Measurements from ENCODE around the gene SPACDR. TPM values are rescaled to one million over a fixed set of nuclear protein-coding genes. Genes with fewer than 3 reads are reported as not detected.

Gene SPACDR
- total RNA-seq, 1 donor from 2014 or later, result not detected

GRCh38 chr7:100477871-100478267 lies 13.8 kb upstream of the SPACDR start:
- Histone ChIP-seq H3K36me3 (peaks cover 0 to 14% of the 10 kb centered on the region in 2 donors), H3K9me3 (no peaks in the 10 kb centered on the region), H3K4me3 (peak overlapping the region; percentile 88 to 92), H3K4me1 (peaks cover 64% of the 10 kb centered on the region), H3K27me3 (no peaks in the 10 kb centered on the region), H3K27ac (peak overlapping the region; percentile 92)
- intact Hi-C loops (cut with DNase I), result loop anchor here (10.0 kb wide), 1 partner anchor 197 kb away; the partner anchor contains the start of gene GNB2
- no peak for DNase-seq (ENCODE audit: extremely low spot score in 2 of 2)
- TF ChIP-seq CTCF (IDR thresholded peaks at IDR 0.05), result no peak

- Histone ChIP-seq H3K27me3 (no peaks in the 10 kb centered on the region), H3K36me3 (peaks cover 0 to 14% of the 10 kb centered on the region in 2 donors), H3K27ac (peak overlapping the region; percentile 92), H3K9me3 (no peaks in the 10 kb centered on the region), H3K4me3 (peak overlapping the region; percentile 88 to 92), H3K4me1 (peaks cover 64% of the 10 kb centered on the region)
- no peak for DNase-seq (ENCODE audit: extremely low spot score in 2 of 2)
- intact Hi-C loops (cut with DNase I), result loop anchor here (10.0 kb wide), 1 partner anchor 198 kb away; the partner anchor contains the start of gene GNB2
- no peak for TF ChIP-seq POLR2AphosphoS5 (IDR thresholded peaks at IDR 0.05; ENCODE audit: insufficient read depth in 1 of 2, low read depth in 1 of 2)
- TF ChIP-seq POLR2A (IDR thresholded peaks at IDR 0.05), result no peak
Measured at GRCh38 chr7:100476903-100477870, 13.1 kb upstream of the SPACDR start.

- peak overlapping the region; percentile 92 for H3K27ac ChIP-seq
- no peaks in the 10 kb centered on the region for H3K27me3 ChIP-seq
- peak overlapping the region; percentile 88 to 92 for H3K4me3 ChIP-seq
- intact Hi-C loops (cut with DNase I), result loop anchor here (10.0 kb wide), 1 partner anchor 199 kb away; the partner anchor contains the start of gene GNB2
- no peak for DNase-seq (ENCODE audit: extremely low spot score in 2 of 2)
- TF ChIP-seq POLR2AphosphoS5 (IDR thresholded peaks at IDR 0.05; ENCODE audit: insufficient read depth in 1 of 2, low read depth in 1 of 2) (no peak), CTCF (IDR thresholded peaks at IDR 0.05) (no peak), POLR2A (IDR thresholded peaks at IDR 0.05) (no peak)
- no peaks in the 10 kb centered on the region for H3K9me3 ChIP-seq
- peaks cover 67% of the 10 kb centered on the region for H3K4me1 ChIP-seq
- peaks cover 0 to 18% of the 10 kb centered on the region in 2 donors for H3K36me3 ChIP-seq
Measured at GRCh38 chr7:100476101-100476780, 12.2 kb upstream of the SPACDR start.

- no peak for DNase-seq (ENCODE audit: extremely low spot score in 2 of 2)
- intact Hi-C loops (cut with DNase I), result loop anchor here (10.0 kb wide), 1 partner anchor 199 kb away; the partner anchor contains the start of gene GNB2
- TF ChIP-seq POLR2A (IDR thresholded peaks at IDR 0.05) (no peak), POLR2AphosphoS5 (IDR thresholded peaks at IDR 0.05; ENCODE audit: insufficient read depth in 1 of 2, low read depth in 1 of 2) (no peak), CTCF (IDR thresholded peaks at IDR 0.05) (no peak)
- H3K4me3 ChIP-seq, result peak overlapping the region; percentile 88 to 92
- peaks cover 0 to 20% of the 10 kb centered on the region in 2 donors for H3K36me3 ChIP-seq
- H3K27me3 ChIP-seq, result no peaks in the 10 kb centered on the region
- peaks cover 67% of the 10 kb centered on the region for H3K4me1 ChIP-seq
- peak overlapping the region; percentile 92 for H3K27ac ChIP-seq
- H3K9me3 ChIP-seq, result no peaks in the 10 kb centered on the region
Measured at GRCh38 chr7:100475549-100475948, 11.5 kb upstream of the SPACDR start.

- H3K27ac ChIP-seq, result peak overlapping the region; percentile 54
- peaks cover 74% of the 10 kb centered on the region for H3K4me1 ChIP-seq
- peaks cover 0 to 20% of the 10 kb centered on the region in 2 donors for H3K36me3 ChIP-seq
- no peaks in the 10 kb centered on the region for H3K9me3 ChIP-seq
- peak overlapping the region in 1 of 2 donors; percentile 7 for H3K4me3 ChIP-seq
- DNase-seq (ENCODE audit: extremely low spot score in 2 of 2), result no peak
- TF ChIP-seq CTCF (IDR thresholded peaks at IDR 0.05) (no peak), POLR2A (IDR thresholded peaks at IDR 0.05) (no peak), POLR2AphosphoS5 (IDR thresholded peaks at IDR 0.05; ENCODE audit: insufficient read depth in 1 of 2, low read depth in 1 of 2) (no peak)
- intact Hi-C loops (cut with DNase I), result loop anchor here (5.0 to 10.0 kb wide), 2 partner anchors 84 to 202 kb away; partner anchors contain the start of gene GNB2
- H3K27me3 ChIP-seq, result no peaks in the 10 kb centered on the region
Measured at GRCh38 chr7:100472854-100473499, 8.9 kb upstream of the SPACDR start.

Measured in vagina (tissue), 2 donors.